ENCODE measurements around the gene LPP. TPM values are rescaled to one million over a fixed set of nuclear protein-coding genes. Genes with fewer than 3 reads are reported as not detected.

The LPP gene
- total RNA-seq, 1 experiment from 2014 or later: 54.0 TPM

- no peak for TF ChIP-seq SP1 (IDR thresholded peaks at IDR 0.05; ENCODE audit: low read depth)
- no peak for TF ChIP-seq SRF (IDR thresholded peaks at IDR 0.05; ENCODE audit: low read depth)
- TF ChIP-seq ELF1 (IDR thresholded peaks at IDR 0.05; ENCODE audit: borderline replicate concordance, low read depth): no peak
- TF ChIP-seq CTCF (IDR thresholded peaks at IDR 0.05 in 2 of 3, conservative IDR thresholded peaks at IDR 0.05 in 1 of 3; ENCODE audit: borderline replicate concordance in 1 of 3, insufficient read depth in 1 of 3, low read depth in 2 of 3, low read length in 2 of 3): no peak
- no peak for TF ChIP-seq FOSL1 (IDR thresholded peaks at IDR 0.05; ENCODE audit: low read depth)
- TF ChIP-seq ZFX (IDR thresholded peaks at IDR 0.05): no peak
Measured at GRCh38 chr3:188876370-188876769, 722.4 kb downstream of the LPP start (continued).

DNA sequence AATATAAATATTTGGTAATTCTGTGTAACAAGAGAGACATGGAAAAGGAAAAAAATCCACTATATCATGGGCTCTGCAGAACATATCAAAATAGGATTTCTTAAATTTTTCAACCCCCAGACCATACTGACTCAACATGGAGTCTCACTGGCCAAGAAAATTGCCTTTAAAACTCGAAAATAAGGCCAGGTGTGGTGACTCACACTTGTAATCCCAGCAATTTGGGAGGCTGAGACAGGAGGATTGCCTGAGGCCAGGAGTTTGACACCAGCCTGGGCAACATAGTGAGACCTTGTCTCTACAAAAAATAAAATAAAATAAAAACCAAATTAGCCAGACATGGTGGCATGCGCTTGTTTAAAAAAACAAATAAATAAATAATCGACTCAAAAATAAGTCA is 723.4 kb downstream of the LPP start:
- DNase-seq (ENCODE audit: low read depth, low spot score) (no peak), ATAC-seq (no peak)
- Histone ChIP-seq H3K9me2 (ENCODE audit: insufficient read depth) (no peaks in the 10 kb centered on the region), H3K4me3 (replicated peaks in 1 of 2; ENCODE audit: low read depth in 1 of 2, low read length in 2 of 2) (no peak overlapping the region), H3K27ac (ENCODE audit: low read depth, low read length) (no peak overlapping the region), H3K4me1 (ENCODE audit: control insufficient read depth in 1 of 2, insufficient read depth in 2 of 2, low read length in 2 of 2) (peaks cover 14 to 21% of the 10 kb centered on the region in 2 experiments), H3K36me3 (ENCODE audit: control insufficient read depth in 1 of 2, insufficient read depth in 2 of 2, low read length in 2 of 2) (no peaks in the 10 kb centered on the region), H3K9ac (ENCODE audit: low read length) (no peak overlapping the region), H4K20me1 (ENCODE audit: insufficient read depth) (no peaks in the 10 kb centered on the region), H3K4me2 (ENCODE audit: low read length) (no peak overlapping the region), H3K27me3 (ENCODE audit: insufficient read depth, low read length) (no peaks in the 10 kb centered on the region), H2AFZ (ENCODE audit: low read depth, low read length, poor library complexity, severe bottlenecking) (no peak overlapping the region), H3K79me2 (ENCODE audit: insufficient read depth, low read length) (no peaks in the 10 kb centered on the region), H3K9me3 (ENCODE audit: control insufficient read depth in 1 of 2, insufficient read depth in 1 of 2, low read depth in 1 of 2, low read length in 2 of 2) (no peaks in the 10 kb centered on the region)
- no TSS peak for BruUV-seq (replicated peaks)
- intact Hi-C loops (cut with micrococcal nuclease): no loop called here
- TF ChIP-seq POLR2AphosphoS5 (IDR thresholded peaks at IDR 0.05; ENCODE audit: low read depth, low read length) (no peak), SIN3A (IDR thresholded peaks at IDR 0.05; ENCODE audit: low read depth) (no peak), RAD21 (IDR thresholded peaks at IDR 0.05; ENCODE audit: low read depth) (no peak), YY1 (IDR thresholded peaks at IDR 0.05; ENCODE audit: extremely low read depth, insufficient replicate concordance, low read depth, low read length) (no peak), TCF7L2 (IDR thresholded peaks at IDR 0.05; ENCODE audit: borderline replicate concordance, extremely low read depth, insufficient read depth, insufficient read length) (no peak), ZFX (IDR thresholded peaks at IDR 0.05) (no peak), CBX3 (IDR thresholded peaks at IDR 0.05; ENCODE audit: low read depth) (no peak), SP1 (IDR thresholded peaks at IDR 0.05; ENCODE audit: low read depth) (no peak), EZH2 (IDR thresholded peaks at IDR 0.05) (no peak), FOSL1 (IDR thresholded peaks at IDR 0.05; ENCODE audit: low read depth) (no peak), CEBPB (IDR thresholded peaks at IDR 0.05; ENCODE audit: low read depth) (no peak), JUND (IDR thresholded peaks at IDR 0.05) (no peak), REST (IDR thresholded peaks at IDR 0.05; ENCODE audit: low read depth) (no peak)
- TF ChIP-seq, protein P1, sequence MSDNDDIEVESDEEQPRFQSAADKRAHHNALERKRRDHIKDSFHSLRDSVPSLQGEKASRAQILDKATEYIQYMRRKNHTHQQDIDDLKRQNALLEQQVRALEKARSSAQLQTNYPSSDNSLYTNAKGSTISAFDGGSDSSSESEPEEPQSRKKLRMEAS (IDR thresholded peaks at IDR 0.05): no peak
- TF ChIP-seq, protein P2, sequence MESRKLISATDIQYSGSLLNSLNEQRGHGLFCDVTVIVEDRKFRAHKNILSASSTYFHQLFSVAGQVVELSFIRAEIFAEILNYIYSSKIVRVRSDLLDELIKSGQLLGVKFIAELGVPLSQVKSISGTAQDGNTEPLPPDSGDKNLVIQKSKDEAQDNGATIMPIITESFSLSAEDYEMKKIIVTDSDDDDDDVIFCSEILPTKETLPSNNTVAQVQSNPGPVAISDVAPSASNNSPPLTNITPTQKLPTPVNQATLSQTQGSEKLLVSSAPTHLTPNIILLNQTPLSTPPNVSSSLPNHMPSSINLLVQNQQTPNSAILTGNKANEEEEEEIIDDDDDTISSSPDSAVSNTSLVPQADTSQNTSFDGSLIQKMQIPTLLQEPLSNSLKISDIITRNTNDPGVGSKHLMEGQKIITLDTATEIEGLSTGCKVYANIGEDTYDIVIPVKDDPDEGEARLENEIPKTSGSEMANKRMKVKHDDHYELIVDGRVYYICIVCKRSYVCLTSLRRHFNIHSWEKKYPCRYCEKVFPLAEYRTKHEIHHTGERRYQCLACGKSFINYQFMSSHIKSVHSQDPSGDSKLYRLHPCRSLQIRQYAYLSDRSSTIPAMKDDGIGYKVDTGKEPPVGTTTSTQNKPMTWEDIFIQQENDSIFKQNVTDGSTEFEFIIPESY (IDR thresholded peaks at IDR 0.05; ENCODE audit: extremely low read depth, insufficient replicate concordance, low read length): no peak
- RAD21 ChIA-PET (ENCODE audit: low non-redundant PET in 1 of 2, low total read pairs in 2 of 2, uncharacterized antibody in 2 of 2, unreplicated experiment in 2 of 2): no interaction called here
- CTCF ChIA-PET: no interaction called here
- POLR2A ChIA-PET: no interaction called here
